HG03442 (cell line): Measurements from ENCODE around the gene ZC3H12D.
"Not testable (repeated sequence)": the region's sequence is repeated elsewhere in the genome, so short reads cannot be mapped to it uniquely, and the experiment has no call there.

Source experiments
- ATAC-seq: cut with Tn5 transposase; IDR thresholded peaks from one replicate; pipeline ENCODE4 v1.9.1; 2021; ENCODE audit warnings: mild to moderate bottlenecking, moderate library complexity; ENCODE audit not compliant: unreplicated experiment

Gene ZC3H12D

DNA sequence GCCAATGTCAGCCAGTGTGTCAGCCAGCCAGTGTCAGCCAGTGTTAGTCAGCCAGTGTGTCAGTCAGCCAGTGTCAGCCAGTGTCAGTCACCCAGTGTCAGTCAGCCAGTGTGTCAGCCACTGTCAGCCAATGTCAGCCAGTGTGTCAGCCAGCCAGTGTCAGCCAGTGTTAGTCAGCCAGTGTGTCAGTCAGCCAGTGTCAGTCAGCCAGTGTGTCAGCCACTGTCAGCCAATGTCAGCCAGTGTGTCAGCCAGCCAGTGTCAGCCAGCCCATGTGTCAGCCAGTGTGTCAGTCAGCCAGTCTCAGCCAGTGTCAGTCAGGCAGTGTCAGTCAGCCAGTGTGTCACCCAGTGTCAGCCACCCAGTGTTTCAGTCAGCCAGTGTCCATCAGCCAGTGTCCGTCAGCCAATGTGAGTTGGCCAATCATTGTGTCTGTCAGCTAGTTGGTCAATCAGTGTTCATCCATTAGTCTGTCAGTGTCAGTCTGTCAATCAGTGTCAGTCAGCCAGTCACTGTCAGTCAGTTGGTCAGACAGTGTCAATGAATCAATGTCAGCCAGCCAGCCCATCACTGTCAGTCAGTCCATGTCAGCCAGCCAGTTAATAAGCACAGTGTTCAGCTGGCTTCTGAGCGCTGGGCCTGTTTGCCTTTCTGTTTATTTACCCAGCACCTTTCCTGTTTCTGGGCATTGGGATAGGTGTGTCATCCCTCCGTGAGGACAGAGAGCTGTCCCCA, 40.3 kb downstream of the ZC3H12D start:
- not testable (repeated sequence) for ATAC-seq

DNA sequence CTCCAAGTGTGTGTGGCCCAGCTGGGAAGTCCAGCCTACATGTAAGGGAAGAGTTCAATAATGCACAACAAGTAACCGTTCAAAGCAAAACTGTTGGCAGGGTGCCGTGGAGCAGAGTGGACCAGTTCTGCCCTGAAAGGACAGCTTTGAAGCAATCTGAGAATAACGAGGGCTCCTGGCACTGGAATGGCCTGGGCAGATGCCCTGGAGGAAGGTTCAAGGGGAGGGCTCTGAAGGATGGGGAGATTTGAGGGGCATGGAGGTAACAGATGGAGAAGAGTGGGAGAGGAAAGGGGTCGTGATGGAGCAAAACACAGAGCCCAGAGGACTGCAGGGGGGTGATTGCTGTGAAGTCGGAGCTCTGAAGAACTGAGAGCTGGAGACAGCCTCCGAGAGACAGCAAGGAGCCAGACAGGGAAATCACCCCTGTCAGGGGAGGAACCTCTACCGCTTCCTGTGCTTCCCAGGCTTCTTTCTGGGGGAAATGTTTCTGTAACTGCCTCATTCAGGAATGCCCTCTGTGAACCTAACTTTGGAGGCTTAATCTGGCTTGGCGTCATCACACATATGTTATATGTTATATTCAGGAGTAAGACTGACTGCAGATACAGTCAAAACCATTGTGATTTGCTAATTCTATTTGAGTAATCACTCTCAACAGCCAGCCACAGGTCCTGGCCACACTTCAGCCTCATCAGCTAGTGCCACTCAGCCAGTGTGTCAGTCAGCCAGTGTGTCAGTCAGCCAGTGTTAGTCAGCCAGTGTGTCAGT, 41.2 kb downstream of the ZC3H12D start:
- ATAC-seq = no peak

DNA sequence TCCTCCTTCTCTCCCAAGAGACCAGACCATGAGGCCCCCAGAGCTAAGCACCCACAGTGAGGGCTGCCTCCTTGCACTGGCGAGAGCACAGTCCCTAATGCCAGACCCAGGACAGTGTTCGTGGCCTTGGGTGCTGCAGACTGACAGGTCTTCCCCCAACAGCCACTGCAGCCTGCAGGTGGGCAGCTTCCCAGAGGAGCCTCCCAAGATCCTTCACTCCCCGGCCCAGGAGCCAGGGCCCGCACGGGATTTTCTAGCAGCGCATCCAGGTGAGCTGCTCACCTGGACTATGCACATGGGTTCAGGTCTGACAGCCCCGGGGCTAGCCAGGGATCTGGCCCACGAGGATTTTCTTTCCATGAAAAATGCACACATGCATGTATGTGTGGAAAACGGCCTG, 43.1 kb downstream of the ZC3H12D start:
- no peak for ATAC-seq

DNA sequence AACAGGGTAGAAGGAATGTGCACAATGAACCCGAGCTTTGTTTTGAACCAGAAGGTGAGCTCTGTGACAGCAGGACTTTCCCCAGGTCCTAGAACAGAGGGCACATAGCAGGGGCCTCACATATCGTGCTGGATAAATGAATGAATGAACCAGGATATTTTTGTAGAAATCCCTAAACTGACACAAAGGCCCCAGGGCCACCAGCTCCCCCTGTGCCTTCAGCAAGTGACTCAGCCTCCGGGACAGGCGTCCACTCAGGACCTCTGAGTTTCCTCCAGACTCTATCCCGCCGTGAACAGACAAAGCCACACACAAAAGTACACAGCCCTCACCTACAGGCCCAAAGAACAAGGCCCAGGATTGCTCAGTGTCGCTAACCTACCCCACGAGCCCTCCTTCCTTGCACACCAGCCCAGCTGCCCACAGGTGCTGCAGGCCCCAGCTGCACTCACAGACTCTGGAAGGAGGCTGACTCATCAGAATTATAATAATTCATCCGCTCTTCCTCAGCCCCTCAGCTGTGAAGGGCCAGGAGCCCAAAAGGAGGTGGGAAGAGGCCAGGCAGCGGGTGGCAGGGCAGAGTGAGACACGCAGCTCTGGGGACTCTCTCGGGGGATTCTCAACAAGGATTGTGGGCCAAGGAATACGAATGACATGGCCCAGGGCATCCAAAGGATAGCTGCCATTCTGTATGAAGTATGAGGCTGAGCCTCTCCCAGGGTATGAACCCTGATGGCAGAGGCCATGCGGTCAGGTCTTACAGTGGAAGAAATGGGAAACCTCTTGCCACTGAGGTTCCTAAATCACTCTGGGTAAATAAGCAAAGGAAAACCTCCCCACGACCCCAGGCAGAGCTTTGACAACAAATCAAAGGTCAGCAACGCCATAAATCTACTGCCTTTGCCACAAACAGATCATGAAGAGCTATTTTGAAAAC, 43.8 kb downstream of the ZC3H12D start:
- ATAC-seq = no peak

DNA sequence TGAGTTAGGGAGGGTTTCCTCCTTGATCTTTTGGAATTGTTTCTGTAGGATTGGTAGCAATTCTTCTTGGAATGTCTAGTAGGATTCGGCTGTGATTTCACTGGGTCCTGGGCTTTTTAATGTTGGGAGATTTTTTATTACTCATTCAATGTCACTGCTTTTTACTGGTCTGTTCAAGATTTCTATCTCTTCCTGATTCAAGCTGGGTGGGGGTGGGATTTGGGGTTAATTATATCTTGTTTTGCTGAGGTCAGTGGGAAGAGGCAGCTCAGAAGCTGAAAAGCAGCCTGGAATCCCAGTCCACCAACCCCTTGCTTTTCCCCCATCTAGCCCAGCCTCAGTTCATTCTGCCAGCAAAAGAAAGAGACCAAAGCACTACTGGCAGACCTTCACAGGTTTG, 45.2 kb downstream of the ZC3H12D start:
- no peak for ATAC-seq

DNA sequence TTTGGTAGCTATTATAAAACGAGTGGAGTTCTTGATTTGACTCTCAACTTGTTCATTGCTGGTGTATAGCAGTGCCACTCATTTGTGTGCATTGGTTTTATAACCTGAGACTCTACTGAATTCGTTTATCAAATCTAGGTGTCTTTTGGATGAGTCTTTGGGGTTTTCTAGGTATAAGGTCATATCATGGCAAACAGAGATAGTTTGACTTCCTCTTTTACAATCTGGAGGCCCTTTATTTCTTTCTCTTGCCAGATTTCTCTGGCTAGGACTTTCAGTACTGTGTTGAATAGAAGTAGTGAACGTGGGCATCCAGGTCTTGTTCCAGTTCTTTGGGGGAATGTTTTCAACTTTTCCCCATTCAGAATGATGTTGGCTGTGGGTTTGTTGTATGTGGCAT, 46.0 kb downstream of the ZC3H12D start:
- ATAC-seq = peak; percentile 74

DNA sequence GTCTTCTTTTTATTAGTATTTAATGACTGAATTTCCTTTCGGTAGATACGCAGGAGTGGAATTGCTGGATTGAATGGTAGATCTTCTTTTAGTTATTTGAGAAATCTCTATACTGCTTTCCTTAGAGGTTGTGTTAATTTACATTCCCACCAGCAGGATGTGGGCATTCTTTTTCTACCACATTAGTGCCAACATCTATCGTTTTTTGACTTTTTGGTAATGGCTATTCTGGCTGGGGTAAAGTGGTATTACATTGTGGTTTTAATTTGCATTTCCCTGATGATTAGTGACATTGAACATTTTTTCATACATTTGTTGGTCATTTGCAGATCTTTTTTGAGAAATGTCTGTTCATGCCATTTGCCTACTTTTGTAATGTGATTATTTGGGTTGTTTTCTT, 47.6 kb downstream of the ZC3H12D start:
- no peak for ATAC-seq

DNA sequence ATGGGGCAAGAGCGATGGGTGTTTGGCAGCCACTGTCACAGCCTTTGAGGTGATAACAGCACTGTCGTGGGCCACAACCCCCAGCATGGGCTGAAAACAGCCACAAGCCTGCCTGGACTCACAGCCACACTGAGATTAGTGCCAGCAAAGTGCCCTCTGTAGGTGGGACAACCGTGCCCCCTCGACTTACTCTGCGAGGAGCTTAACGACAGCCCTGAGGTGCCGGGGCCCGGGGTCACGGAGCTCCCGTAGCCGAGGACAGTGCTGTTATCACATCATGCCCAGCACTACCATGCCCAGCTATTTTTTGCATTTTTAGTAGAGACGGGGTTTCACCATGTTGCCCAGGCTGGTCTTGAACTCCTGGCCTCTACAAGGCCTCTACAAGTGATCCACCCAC, 48.2 kb downstream of the ZC3H12D start:
- no peak for ATAC-seq

DNA sequence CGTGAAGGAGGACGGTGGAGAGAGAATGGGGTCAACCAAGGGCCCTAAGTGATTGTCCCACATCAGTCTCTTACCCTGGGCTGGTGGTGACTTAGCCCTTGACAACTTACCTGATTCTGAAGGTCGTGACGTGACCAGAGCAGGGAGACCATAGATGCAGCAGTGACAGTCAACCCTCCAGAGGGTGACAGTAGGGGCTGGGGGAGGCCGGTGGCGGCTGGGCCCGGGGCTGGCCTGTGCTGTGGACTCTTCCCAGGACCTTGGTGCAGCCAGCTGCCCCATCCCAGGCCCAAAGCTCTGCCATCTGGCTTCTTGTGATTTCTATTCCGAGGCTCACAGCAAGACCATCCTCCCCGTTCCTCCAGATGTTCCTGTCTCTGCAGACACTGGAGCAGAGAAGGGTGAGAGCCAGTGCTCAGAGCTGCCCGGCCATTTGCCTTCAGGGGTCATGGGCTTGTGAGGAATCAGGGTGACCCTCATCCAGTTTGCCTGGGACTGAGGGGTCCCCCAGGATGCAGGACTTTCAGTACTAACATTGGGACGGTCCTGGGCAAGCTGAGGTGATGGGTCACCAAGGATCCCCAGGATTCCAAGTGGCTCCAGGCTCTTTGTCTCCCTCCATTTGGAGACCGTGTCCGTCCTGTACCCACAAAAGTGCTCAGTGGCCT, 48.8 kb downstream of the ZC3H12D start:
- no peak for ATAC-seq

DNA sequence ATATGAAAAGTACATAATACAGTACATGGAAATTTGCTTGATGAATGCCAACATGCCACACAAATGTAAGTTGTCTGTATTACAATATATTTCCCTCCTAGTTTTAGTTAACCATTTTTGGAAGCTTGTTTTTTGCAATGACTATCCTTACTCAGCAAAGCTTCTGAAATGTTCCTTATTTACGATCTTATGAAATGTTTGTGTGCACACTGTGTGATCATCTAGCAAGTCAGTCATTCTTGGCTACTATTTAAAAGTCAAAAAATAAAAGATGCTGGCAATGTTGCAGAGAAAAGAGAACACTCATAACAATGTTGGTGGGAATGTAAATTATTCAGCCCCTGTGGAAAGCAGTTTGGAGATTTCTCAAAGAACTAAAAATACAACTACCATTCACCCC, 50.9 kb downstream of the ZC3H12D start:
- ATAC-seq = no peak

DNA sequence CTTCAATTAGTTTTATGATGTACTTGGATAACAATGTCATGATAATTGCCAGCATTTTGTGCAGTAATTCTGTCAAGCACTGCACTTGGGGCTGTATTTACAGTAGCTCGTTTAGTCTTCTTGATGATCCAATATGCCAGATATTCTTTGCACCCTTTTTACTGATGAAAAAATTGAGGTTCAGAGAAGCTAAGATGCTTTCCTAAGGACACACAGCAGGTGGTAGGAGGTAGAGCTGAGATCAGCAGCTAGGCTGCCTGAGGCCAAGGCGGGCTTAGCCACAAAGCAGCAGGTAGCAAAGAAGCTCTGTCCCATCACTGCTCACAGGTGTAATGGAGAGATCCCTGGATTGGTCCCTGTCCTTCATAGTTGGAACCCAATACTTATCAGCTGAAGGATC, 51.4 kb downstream of the ZC3H12D start:
- no peak for ATAC-seq

DNA sequence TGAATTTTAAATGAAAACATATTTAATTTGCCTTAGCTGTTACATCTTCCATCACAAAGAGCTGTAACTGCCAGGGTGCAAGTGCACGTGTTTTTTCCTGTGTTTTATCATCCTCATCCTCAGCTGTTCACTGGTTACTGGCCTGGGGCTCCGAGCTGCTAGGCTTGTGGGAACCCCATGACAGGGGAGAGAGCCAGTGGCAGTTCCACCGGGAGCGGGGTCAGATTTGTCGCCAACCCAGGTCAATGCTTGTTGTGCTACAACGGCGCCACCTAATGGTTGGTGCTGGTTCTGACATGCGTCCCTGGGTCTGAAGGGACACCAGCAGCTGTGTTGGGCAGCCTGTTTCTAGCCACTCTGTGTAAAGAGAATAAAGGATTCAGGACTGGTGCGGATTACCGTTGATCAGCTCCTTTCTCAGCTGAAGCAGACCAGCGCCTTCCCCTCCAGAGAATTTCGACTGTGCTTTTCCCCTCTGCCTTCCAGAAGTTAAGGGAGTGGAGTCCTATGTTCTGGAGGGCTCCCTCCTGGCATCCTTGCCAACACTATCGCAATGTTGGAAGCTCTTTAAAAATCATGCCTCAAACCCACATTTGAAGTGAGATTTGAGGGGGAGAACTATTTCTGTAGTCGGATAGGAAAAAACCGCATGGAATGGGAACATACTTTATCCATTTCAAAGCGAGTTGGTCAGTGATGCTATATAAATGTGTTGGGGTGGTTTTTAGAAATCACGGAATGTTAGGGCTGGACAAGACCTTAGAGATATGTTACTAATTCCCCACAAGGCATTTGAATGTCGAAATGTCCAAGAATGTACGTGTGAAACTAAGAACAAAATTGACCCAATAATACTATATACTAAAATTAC, 52.7 kb downstream of the ZC3H12D start:
- ATAC-seq = peak; percentile 88

DNA sequence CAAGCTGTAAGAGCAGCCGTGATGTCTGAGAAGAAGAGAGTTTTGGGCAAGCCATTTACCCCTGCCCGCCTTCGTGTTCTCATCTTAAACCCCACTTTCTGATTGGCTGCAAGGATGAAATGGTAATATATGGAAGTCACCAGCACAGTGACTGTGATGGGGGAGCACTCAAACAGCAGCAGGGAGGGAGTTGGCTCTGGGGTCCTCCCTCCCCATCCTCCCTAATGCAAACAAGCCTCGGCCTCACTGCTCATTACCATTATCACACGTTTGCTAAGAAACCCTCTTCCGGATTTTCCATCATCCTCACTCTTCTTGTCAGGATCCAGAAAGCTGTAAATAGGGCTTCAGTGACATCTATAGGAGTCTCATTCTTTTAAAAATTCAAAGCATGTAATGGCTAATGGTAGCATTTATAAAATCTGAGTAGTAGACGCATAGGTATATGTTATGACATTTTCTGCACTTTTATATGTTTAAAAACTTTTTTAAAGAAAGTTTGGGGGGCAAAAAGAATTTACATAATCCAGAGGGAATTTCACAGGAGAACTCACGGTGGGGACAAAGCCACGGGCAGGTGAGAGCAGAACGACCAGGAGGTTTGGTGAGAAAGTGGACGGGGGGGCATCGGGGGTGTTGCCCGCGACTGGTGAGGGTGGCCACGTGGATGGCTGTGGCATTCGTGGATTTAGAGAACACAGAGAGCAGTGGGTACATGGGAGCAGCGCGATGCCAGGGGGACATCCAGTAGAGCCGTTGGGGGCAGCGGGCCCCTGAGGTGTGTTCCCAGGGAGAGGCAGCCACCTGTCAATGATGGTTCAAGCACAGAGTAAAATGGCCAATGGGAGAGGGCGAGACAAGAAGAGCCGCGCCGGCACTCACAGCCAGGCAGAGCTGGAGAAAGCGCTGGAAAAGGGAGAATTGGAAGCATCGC, 55.1 kb downstream of the ZC3H12D start:
- no peak for ATAC-seq

DNA sequence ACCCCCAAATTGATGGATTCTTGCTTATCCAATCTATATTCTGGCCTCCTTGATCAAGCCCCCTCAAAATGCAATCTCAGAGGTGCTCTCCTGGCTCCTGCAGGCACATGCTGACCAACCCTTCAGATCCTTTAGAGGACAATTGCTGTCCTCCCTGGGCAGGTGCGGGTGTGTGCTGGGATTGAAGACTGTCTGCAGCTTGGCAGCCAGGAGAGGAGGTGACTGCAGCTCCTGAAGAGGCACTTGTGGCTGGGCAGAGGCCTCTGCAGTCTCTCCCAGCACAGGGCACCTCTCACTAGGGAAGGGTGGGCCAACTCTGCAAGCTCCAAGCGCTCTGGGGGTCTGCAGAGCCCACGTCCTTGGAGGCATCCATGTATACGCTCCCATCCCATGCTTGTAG, 56.2 kb downstream of the ZC3H12D start:
- ATAC-seq = no peak

DNA sequence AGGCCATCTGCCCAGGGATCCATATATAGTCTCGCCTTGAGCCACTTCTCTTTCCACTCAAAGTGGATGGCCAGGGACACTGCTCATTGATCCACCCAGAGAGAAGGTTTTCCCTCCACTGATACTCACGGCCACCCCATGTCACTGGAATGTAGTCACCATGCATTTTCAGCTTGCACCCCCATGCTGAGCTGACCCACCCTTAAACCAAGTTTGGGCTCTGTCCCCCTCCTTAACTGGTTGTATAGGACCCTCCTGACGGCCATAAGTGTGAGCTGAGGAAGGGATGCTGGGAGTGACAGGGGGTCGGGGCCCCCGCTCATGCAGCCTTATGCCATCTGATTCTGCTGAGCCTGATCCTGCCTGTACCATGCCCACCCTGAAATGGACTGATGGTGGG, 59.1 kb downstream of the ZC3H12D start:
- no peak for ATAC-seq

DNA sequence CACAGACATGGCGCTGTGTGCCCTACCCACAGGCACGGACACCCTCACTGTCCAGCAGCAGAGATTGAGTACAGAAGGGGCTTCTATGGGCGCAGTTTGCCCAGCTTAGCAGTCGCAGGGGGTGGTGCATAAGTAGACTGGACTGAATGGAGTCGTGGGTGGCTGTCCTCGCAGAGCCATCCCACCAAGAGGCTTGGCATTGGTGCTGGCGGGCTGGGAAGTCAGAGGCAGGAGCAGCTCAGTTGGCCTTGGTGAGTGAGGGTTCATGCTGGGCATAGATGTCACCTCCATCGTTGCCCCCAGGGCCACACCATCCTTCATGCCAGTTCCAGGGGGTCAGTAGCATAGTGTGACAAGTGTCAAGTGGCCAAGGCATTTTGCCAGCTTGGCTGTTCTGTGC, 59.6 kb downstream of the ZC3H12D start:
- no peak for ATAC-seq

DNA sequence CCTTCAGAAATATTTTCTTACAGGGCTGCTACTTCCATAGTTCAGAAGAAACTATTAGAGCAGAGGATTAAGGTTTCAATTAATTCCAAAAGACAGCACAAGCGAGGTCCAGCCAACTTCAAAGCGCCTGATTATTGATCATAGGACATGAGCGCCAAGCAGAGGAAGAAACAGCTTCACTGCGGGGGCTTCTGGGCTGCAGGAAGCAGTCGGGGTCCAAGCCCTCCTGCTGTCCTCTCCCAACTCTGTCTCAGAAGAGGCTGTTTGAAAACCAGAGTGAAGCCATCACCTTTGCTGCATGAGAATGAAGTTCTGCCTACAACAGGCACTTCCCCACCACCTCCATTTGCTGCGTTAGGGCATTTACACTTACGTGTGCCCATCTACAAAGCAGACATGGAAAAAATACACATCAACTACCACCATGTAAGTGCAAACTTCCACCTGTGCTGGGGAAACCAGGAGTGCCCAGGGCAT, 60.8 kb downstream of the ZC3H12D start:
- ATAC-seq = no peak

DNA sequence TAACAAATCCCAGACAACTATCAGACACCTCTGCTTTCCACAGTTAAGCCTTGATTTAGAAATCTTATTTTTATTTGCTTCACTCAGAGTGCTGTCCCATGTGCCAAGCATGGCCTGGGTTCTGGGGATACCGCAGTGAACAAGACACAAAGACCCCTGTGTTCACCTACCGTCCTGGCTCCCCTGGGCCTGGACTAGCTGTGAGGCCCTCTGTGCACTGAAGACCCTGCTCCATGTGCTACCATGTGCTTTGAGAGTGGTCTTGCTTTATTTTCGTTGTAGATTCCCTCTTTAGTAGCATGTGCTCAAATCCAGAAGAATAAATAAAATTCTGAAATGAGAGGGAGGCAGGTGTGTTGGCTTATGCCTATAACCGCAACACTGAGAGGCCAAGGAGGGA, 62.2 kb downstream of the ZC3H12D start:
- no peak for ATAC-seq

DNA sequence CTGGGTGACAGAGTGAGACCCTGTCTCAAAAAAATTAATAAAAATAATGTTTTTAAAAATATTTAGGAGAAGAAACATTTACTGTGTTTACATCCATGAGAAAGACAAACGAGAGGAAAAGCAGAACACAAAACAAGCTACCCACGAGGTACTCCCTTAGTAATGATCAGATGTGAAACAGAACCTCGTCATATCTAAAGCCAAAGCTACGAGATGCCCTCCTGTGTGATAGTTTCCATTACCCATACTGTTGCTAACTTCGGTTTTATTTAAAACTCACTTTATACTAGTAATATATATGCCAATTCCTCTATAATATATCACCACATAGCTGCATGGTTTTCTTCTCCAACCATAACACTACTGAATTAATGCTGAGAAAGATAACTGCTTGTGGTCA, 63.7 kb downstream of the ZC3H12D start:
- ATAC-seq = no peak
